HFFc6 (cell line): ENCODE data around the gene FAXDC2. TPM values are rescaled to one million over a fixed set of nuclear protein-coding genes. Genes with fewer than 3 reads are reported as not detected.

Experiments
- DNase-seq: peaks from one replicate; pipeline ENCODE4 v3.0.0-alpha.2; 2018
- H3K27ac Mint-ChIP-seq: 2 replicates; pipeline ENCODE4 v1.8.0; 2020; ENCODE audit warnings: mild to moderate bottlenecking, mixed read lengths
- H3K27me3 Mint-ChIP-seq: 2 replicates; pipeline ENCODE4 v1.8.0; 2021; ENCODE audit warnings: mild to moderate bottlenecking, moderate library complexity, mixed read lengths; ENCODE audit not compliant: insufficient read depth
- H3K36me3 Mint-ChIP-seq: 2 replicates; pipeline ENCODE4 v1.8.0; 2021; ENCODE audit warnings: low read depth, mixed read lengths
- H3K4me1 Mint-ChIP-seq: 2 replicates; pipeline ENCODE4 v1.8.0; 2020; ENCODE audit warnings: low read depth, mixed read lengths
- H3K4me3 Mint-ChIP-seq: 2 replicates; pipeline ENCODE4 v1.8.0; 2020; ENCODE audit warnings: mild to moderate bottlenecking, moderate library complexity, mixed read lengths
- H3K9me3 Mint-ChIP-seq: 2 replicates; pipeline ENCODE4 v1.8.0; 2020; ENCODE audit warnings: mild to moderate bottlenecking, mixed read lengths
- total RNA-seq, 6 experiments: library from RNA; stranded (reverse); fragmentation: NEBNext Ultra II Directional; extraction: Animal tissue kit (Norgen Biotek cat#: 25700); gene quantifications; 2 replicates in 1 of 6; 3 replicates in 5 of 6; pipeline ENCODE4 v1.2.3, GENCODE V29; 2021
- TF ChIP-seq, protein P1 (sequence below): fragments of 200-600 bp; sonication (generic); IDR thresholded peaks from 2 replicates; pipeline ENCODE4 v1.5.0; 2021; ENCODE audit warnings: antibody characterized with exemption, mild to moderate bottlenecking

The FAXDC2 gene
- total RNA-seq, 6 experiments from 2014 or later, result 3.1 to 4.7 (median 3.6) TPM

- H3K4me3 Mint-ChIP-seq, result no peak overlapping the region
- H3K27ac Mint-ChIP-seq, result no peak overlapping the region
- no peak for DNase-seq
- H3K27me3 Mint-ChIP-seq, result no peaks in the 10 kb centered on the region; the same call in none of the 2 replicates
- TF ChIP-seq, protein P1, sequence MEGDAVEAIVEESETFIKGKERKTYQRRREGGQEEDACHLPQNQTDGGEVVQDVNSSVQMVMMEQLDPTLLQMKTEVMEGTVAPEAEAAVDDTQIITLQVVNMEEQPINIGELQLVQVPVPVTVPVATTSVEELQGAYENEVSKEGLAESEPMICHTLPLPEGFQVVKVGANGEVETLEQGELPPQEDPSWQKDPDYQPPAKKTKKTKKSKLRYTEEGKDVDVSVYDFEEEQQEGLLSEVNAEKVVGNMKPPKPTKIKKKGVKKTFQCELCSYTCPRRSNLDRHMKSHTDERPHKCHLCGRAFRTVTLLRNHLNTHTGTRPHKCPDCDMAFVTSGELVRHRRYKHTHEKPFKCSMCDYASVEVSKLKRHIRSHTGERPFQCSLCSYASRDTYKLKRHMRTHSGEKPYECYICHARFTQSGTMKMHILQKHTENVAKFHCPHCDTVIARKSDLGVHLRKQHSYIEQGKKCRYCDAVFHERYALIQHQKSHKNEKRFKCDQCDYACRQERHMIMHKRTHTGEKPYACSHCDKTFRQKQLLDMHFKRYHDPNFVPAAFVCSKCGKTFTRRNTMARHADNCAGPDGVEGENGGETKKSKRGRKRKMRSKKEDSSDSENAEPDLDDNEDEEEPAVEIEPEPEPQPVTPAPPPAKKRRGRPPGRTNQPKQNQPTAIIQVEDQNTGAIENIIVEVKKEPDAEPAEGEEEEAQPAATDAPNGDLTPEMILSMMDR, result no peak
- H3K4me1 Mint-ChIP-seq, result peaks cover 9% of the 10 kb centered on the region; the same call in 1 of the 2 replicates
- H3K9me3 Mint-ChIP-seq, result no peaks in the 10 kb centered on the region
- H3K36me3 Mint-ChIP-seq, result peaks cover 13% of the 10 kb centered on the region
Observed at GRCh38 chr5:154896562-154897165, 46.3 kb upstream of the FAXDC2 start.

- no peak for DNase-seq
- Mint-ChIP-seq H3K9me3 (no peaks in the 10 kb centered on the region), H3K4me3 (no peak overlapping the region), H3K4me1 (peaks cover 9% of the 10 kb centered on the region; the same call in 1 of the 2 replicates), H3K27me3 (no peaks in the 10 kb centered on the region; the same call in none of the 2 replicates), H3K36me3 (peaks cover 18% of the 10 kb centered on the region), H3K27ac (no peak overlapping the region)
- TF ChIP-seq, protein P1, result no peak
Observed at GRCh38 chr5:154895606-154896561, 45.5 kb upstream of the FAXDC2 start.

DNA sequence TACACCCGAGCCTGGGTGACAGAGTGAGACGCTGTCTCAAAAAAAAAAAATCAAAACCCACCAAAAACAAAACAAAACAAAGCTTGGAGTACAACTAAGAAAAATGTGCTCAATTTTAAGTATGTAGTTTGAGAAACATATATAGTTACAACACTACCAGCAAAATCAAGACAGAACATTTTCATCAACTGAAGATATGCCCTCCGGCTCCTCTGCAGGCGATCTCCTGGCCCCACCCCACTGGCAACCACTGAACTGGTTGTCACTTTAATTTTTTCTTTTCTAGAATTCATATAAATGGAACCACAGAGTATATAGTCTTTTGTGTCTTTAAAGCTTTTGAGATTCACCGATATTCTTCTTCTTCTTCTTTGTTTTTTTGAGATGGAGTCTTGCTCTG lies 43.0 kb upstream of the FAXDC2 start:
- H3K27me3 Mint-ChIP-seq, result no peaks in the 10 kb centered on the region; the same call in none of the 2 replicates
- no peak overlapping the region for H3K27ac Mint-ChIP-seq
- H3K36me3 Mint-ChIP-seq, result peaks cover 34% of the 10 kb centered on the region

DNA sequence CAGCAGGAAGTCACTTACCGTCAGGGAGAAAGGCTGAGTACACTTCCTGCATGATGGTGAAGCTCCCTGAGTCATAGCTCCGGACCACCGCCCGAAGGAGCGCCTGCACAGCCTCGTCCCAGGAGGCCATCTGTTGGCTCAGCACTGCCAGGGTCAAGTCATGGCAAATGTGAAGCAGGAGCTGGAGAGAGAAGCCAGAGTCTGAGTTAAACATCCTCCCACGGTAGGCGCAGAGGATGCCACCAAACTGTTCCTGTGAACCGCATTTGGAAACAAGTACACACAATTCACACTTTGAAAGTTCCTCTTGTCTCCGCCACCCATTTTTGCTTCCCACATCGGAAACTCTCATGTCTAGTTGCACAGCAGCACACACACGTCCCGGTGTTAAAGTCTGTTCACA lies 42.0 kb upstream of the FAXDC2 start:
- no peak overlapping the region for H3K27ac Mint-ChIP-seq
- TF ChIP-seq, protein P1, result no peak
- H3K36me3 Mint-ChIP-seq, result peaks cover 44% of the 10 kb centered on the region
- DNase-seq, result no peak
- H3K4me3 Mint-ChIP-seq, result no peak overlapping the region
- no peaks in the 10 kb centered on the region for H3K4me1 Mint-ChIP-seq
- H3K9me3 Mint-ChIP-seq, result no peaks in the 10 kb centered on the region; the same call in 1 of the 2 replicates
- H3K27me3 Mint-ChIP-seq, result no peaks in the 10 kb centered on the region; the same call in none of the 2 replicates

More for the DNA sequence above, 43.0 kb upstream of the FAXDC2 start:
- no peak for DNase-seq
- H3K4me3 Mint-ChIP-seq, result no peak overlapping the region
- H3K9me3 Mint-ChIP-seq, result no peaks in the 10 kb centered on the region
- TF ChIP-seq, protein P1, result no peak
- H3K4me1 Mint-ChIP-seq, result no peaks in the 10 kb centered on the region

- Mint-ChIP-seq H3K27ac (no peak overlapping the region), H3K36me3 (peaks cover 58% of the 10 kb centered on the region), H3K27me3 (no peaks in the 10 kb centered on the region), H3K4me3 (no peak overlapping the region), H3K4me1 (no peaks in the 10 kb centered on the region), H3K9me3 (peaks cover 25% of the 10 kb centered on the region)
- TF ChIP-seq, protein P1, result no peak
- no peak for DNase-seq
Observed at GRCh38 chr5:154885439-154885838, 35.0 kb upstream of the FAXDC2 start.
